Activated effector memory CD4-positive, alpha-beta T cell treated with Interleukin-2 at 50 U/mL for 16 hours (primary cell): ENCODE results near the gene ADCY7.
"Not testable (repeated sequence)": the region's sequence is repeated elsewhere in the genome, so short reads cannot be mapped to it uniquely, and the experiment has no call there.

ENCODE experiments used
- DNase-seq: peaks from one replicate; pipeline ENCODE4 v3.0.0-alpha.2; 2020

Gene ADCY7

DNA sequence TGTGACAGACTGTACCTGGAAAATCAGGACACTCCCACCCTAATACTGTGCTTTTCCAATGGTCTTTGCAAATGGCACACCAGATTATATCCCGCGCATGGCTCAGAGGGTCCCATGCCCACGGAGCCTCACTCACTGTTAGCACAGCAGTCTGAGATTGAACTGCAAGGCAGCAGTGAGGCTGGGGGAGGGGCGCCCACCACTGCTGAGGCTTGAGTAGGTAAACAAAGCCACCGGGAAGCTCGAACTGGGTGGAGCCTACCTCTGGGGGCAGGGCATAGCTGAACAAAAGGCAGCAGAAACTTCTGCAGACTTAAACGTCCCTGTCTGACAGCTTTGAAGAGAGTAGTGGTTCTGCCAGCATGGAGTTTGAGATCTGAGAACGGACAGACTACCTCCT lies 77.2 kb downstream of the ADCY7 start:
- DNase-seq, result not testable (repeated sequence)

DNA sequence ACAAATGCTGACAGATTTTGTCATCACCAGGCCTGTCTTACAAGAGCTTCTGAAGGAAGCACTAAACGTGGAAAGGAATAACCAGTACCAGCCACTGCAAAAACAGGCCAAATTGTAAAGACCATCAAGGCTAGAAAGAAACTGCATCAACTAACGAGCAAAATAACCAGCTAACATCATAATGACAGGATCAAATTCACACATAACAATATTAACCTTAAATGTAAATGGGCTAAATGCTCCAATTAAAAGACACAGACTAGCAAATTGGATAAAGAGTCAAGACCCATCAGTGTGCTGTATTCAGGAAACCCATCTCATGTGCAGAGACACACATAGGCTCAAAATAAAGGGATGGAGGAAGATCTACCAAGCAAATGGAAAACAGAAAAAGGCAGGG lies 78.9 kb downstream of the ADCY7 start:
- not testable (repeated sequence) for DNase-seq

DNA sequence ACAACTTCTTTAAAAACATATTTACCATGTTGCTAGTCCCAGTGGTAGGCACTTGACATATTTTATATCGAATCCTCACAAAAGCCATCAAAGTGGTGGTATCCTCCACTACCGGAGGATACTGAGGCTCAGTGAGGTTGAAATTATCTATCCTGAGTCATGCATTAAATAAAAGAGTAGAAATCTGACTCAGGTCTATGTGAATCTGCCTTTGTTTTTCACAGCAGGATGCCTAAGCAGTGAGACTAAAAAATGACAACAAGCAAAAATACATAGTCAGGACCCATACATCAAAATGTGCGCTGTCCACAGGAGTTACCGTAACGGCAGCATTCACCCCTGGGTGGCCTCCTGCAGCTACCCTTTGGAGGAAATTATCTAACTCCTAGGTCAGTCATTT lies 84.8 kb downstream of the ADCY7 start:
- no peak for DNase-seq

DNA sequence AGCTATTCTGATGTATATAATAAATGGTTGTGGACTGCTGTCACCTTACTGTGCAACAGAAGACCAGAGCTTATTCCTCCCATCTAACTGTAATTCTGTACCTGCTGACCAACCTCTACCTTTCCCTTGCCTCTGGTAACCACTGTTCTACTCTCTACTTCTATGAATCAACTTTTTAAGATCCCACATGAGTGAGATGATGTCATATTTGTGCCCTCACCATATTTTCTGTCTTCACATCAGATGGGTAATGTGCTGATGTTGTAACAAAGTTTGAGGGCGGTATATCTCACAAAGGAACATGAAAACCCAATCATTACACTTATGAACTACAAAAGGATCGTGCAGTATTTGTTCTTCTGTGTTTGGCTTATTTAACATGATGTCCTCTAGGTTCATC lies 85.6 kb downstream of the ADCY7 start:
- no peak for DNase-seq

DNA sequence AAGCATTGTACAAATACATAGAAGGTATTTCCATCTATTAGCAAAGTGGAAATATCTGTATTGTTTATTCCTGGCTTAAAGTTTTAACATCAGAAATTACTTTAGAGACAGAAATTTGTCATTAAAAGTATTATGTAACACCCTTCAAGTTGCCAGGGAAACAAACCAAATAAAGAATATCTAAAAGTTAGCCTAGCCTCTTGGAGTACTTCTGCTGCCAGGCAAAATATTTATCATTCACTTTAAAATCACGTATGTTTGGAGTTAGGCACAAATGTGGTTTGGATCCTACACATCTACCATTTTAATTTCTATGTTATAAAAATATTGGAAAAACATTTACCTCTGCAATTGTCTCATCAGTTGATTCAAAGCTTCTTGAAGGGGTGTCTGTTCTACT lies 87.7 kb downstream of the ADCY7 start:
- DNase-seq, result no peak

DNA sequence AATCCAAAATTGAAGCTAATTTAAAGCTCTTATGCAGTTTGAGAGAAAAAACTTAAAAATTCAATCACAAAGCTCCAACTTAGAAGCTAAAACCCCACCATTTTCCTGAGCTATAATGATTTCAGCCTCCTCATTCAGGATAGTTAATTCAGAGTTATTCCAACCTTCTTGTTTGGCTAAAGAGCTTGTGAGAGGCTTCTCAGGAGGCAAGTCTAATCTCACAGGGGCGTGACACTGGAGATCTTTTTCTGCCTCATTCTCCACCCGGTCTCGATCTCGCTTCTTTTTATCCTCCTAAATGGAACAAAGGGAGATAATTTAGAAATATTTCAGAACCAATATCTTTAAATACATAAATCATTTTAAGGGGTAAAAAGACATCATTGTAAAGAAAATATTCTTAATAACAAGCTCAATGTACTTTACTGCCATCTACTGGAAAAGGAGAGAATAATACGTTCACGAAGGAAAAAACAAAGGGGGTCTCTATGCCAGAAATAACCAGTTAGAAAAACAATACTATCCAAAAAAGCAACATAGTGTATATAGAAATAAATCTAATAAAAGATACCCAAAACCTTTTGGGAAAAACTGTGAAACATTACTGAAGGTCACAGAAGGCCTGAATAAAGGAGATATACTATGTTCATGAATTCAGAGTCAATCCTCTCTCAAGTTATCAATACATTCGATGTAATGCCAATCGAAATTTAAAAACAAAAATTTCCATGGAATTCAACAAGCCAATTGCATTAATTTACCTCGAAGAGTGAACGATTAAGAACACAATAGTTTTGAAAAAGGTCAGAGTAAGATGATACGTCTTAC lies 88.5 kb downstream of the ADCY7 start:
- DNase-seq, result no peak

DNA sequence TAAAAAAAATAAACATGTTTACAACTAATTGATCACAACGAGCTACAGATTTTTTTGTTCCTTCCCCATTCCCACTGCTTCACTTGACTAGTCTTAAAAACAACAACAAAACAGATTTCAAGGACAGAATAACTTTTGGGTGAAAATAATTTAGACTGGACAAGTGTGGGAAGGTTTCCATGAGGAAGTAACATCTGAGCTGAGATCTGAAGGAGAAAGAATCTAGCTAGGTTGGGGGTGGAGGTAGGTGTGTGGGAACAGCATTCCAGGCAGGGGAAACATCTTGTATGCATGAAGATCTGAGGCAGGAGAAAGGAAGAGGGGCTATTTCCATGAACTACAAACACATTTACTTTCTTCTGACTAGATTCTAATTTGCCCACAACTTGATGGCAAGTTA lies 93.3 kb downstream of the ADCY7 start:
- no peak for DNase-seq

DNA sequence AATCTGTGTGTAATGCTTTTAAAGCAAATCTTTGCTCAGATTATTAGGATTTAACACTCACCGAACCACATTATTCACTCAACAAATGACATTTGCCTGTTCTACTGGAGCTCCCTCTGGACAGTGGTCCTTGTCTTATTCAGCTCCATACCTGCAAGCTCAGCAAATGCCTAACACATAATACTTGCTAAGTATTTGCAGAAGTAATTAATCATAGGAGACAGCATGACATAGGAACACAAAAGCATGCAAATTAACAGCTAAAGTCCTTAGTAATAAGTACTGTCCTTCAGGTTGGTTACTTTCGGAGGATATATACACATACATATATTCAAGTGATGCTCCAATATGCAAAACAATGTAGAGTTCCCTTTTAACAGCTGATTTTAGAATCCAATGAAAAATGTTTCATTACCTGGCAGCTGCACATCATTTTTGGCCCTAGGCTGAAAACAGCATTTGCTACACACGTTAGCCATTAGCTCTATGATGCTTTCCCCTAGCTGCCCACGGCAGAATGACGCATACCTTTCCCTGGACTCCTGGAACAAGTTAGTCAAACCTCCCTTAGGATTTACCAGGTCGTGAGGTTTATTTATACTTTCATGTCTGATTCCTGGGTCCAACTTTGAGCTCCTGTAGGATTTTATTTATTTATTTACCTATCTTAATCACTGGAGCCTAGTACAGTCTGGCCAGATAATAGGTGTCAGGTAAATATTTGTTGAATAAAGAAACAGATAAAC lies 93.9 kb downstream of the ADCY7 start:
- DNase-seq, result no peak

DNA sequence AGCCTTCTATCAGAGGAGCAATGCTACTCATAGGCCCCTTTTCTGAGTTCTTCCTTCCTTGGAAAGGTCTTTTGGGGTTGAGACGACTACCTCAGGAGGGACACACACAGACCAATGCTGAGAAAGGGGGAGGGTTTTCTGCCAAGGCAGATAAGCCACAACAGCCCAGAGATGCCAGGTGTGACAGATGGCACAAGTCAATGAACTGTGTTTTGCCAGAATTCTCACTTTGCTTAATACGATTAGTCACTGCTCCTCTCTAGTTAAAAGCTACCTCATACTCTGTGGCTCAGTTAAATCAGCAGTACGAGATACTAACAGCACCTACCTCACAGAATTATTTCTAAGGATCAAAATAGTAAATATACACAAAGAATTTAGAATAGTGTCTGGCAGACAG lies 94.4 kb downstream of the ADCY7 start:
- no peak for DNase-seq

DNA sequence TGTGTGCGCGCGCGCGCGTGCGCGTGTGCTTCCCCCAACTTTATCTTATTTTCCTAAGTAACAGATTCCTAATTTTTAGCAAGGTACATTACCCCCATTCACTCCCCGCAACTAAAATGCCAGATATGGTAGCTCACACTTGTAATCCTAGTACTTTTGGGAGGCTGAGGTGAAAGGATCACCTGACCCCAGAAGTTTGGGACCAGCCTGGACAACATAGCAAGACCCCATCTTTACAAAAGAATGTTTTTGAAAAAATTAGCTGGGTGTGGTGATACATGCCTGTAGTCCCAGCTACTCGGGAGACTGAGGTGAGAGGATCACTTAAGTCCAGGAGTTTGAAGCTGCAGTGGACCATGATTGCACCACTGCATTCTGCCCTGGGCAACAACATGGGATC lies 97.3 kb downstream of the ADCY7 start:
- no peak for DNase-seq

DNA sequence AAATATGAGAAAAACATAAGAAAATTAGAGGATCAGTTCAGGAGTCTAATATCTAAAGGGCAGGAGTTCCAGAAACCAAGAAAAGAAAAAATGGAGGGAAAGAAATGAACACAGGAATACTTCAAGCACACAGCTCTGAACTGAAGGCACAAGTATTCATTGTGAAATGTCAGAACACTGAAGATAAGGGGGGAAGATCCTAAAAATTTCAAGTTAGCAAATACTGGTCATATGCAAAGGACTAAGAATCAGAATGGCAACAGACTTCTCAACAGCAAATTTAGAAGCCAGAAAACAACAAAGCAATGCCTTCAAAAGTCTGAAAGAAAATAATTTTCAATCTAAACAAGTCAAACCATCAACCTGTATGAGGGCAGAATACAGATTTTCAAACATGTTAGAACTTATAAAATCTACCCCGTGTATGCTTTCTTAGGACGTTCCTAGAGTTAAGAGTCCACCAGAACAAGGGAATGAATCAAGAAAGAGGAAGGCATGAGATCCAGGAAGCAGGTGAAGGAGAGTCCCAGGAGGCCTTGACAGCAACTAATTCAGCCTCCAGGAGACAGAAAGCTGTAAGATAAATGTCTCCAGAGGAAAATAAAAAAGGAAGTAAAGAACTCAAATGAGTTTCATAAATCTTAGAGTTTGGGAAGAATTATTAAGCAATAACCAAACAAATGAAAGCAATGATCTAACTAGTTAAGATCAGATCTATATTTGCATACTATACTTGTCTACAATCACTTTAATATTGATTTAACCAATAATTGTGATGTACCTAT lies 99.6 kb downstream of the ADCY7 start:
- no peak for DNase-seq
